ENCODE results near the gene RAPGEF6.

- TF ChIP-seq CTCF (conservative IDR thresholded peaks at IDR 0.05; ENCODE audit: low read depth, low read length): peak; percentile 63
- TF ChIP-seq EZH2 (IDR thresholded peaks at IDR 0.05; ENCODE audit: borderline replicate concordance, low read depth, low read length, poor library complexity, severe bottlenecking): no peak
These were observed 252.3 kb downstream of the RAPGEF6 start for GRCh38 chr5:131382407-131383395.

All from A673 (cell line).